Frontal cortex (tissue), 4 donors: ENCODE measurements around the gene UNC45A. TPM values are rescaled to one million over a fixed set of nuclear protein-coding genes. Genes with fewer than 3 reads are reported as not detected.
"Not testable (repeated sequence)": the region's sequence is repeated elsewhere in the genome, so short reads cannot be mapped to it uniquely, and the experiment has no call there.

Experiments used
- DNase-seq, 2 donors: peaks; one replicate each; pipeline ENCODE4 v3.0.0; 2012; ENCODE audit warnings: low spot score in 2 of 2
- FAIRE-seq: peaks from 2 replicates; lab custom pipeline; 2012; peaks lifted over from hg19 to GRCh38; lab: Jason Lieb, UNC
- total RNA-seq: library from RNA; depleted of rRNA; stranded (reverse); fragments of >200 nt; gene quantifications from one replicate; pipeline ENCODE4 v1.2.3, GENCODE V29; 2014
- donor health status: control.
- donor health status: control.
- donor health status: control.

UNC45A gene
- total RNA-seq, 1 donor from 2014 or later = 33.4 TPM

GRCh38 chr15:90915216-90915807 lies 19.8 kb upstream of the UNC45A start:
- DNase-seq = no peak
- FAIRE-seq = no peak

GRCh38 chr15:90915808-90916440 lies 19.2 kb upstream of the UNC45A start:
- FAIRE-seq (no peak), DNase-seq (no peak)

GRCh38 chr15:90916461-90916860 lies 18.6 kb upstream of the UNC45A start:
- no peak for FAIRE-seq
- DNase-seq = no peak

GRCh38 chr15:90917569-90917968 lies 17.5 kb upstream of the UNC45A start:
- DNase-seq = no peak

GRCh38 chr15:90918034-90918788 lies 16.9 kb upstream of the UNC45A start:
- no peak for DNase-seq
- FAIRE-seq = no peak

More at GRCh38 chr15:90917569-90917968, 17.5 kb upstream of the UNC45A start:
- FAIRE-seq = no peak

GRCh38 chr15:90918835-90919234 lies 16.2 kb upstream of the UNC45A start:
- DNase-seq (no peak), FAIRE-seq (no peak)

- DNase-seq (no peak), FAIRE-seq (no peak)
Observed at GRCh38 chr15:90921887-90922286, 13.2 kb upstream of the UNC45A start.

- DNase-seq, FAIRE-seq: not testable (repeated sequence)
Observed at GRCh38 chr15:90922712-90923322, 12.3 kb upstream of the UNC45A start.

- DNase-seq = no peak
- FAIRE-seq = no peak
Observed at GRCh38 chr15:90924375-90924774, 10.7 kb upstream of the UNC45A start.

- DNase-seq, FAIRE-seq: not testable (repeated sequence)
Observed at GRCh38 chr15:90926766-90927165, 8.3 kb upstream of the UNC45A start.

GRCh38 chr15:90928106-90928505 lies 7.0 kb upstream of the UNC45A start:
- FAIRE-seq = not testable (repeated sequence)

GRCh38 chr15:90929246-90930019 lies 5.7 kb upstream of the UNC45A start:
- DNase-seq = no peak
- FAIRE-seq = no peak

More at GRCh38 chr15:90928106-90928505, 7.0 kb upstream of the UNC45A start:
- DNase-seq = not testable (repeated sequence)

GRCh38 chr15:90930861-90931574 lies 4.1 kb upstream of the UNC45A start:
- DNase-seq (no peak), FAIRE-seq (no peak)

GRCh38 chr15:90931575-90931827 lies 3.6 kb upstream of the UNC45A start:
- no peak for FAIRE-seq
- no peak for DNase-seq

GRCh38 chr15:90931828-90932659 lies 3.0 kb upstream of the UNC45A start, which contains the start of gene HDDC3:
TSS of gene HDDC3 (minus strand) at chr15:90932549. CDS start at chr15:90932540, 9 bp downstream.
- no peak for FAIRE-seq
- DNase-seq = peak; percentile 86 to 87

GRCh38 chr15:90932660-90932991 lies 2.5 kb upstream of the UNC45A start:
- FAIRE-seq (no peak), DNase-seq (no peak)

- DNase-seq (no peak), FAIRE-seq (no peak)
Observed at GRCh38 chr15:90933301-90933700, 1.8 kb upstream of the UNC45A start.

GRCh38 chr15:90934256-90934948 lies 683 bp upstream of the UNC45A start:
- no peak for FAIRE-seq

More at GRCh38 chr15:90934256-90934948, 683 bp upstream of the UNC45A start:
- DNase-seq = peak; percentile 85 to 86
